Effector memory CD4-positive, alpha-beta T cell (primary cell): ENCODE data around the gene EPHA4.

Source experiments
- DNase-seq, 3 donors: peaks; one replicate each; pipeline ENCODE4 v3.0.0-alpha.2; 2020
- H3K27ac ChIP-seq: 2 replicates; pipeline ENCODE4 v1.7.0; 2013; ENCODE audit warnings: mild to moderate bottlenecking, low read length, moderate library complexity; ENCODE audit not compliant: insufficient read depth, poor library complexity, severe bottlenecking
- H3K27me3 ChIP-seq: replicated peaks from 2 replicates; pipeline ENCODE4 v1.7.0; 2013; ENCODE audit warnings: mild to moderate bottlenecking, low read length; ENCODE audit not compliant: insufficient read depth, control insufficient read depth, poor library complexity, severe bottlenecking
- H3K36me3 ChIP-seq: 2 replicates; pipeline ENCODE4 v1.7.0; 2013; ENCODE audit warnings: mild to moderate bottlenecking, low read length, moderate library complexity; ENCODE audit not compliant: control insufficient read depth, insufficient read depth
- H3K4me1 ChIP-seq: 2 replicates; pipeline ENCODE4 v1.7.0; 2013; ENCODE audit warnings: low read length, mild to moderate bottlenecking; ENCODE audit not compliant: control insufficient read depth, insufficient read depth, poor library complexity, severe bottlenecking
- H3K4me3 ChIP-seq: 2 replicates; pipeline ENCODE4 v1.7.0; 2013; ENCODE audit warnings: low read length, low read depth, mild to moderate bottlenecking; ENCODE audit not compliant: insufficient read depth, poor library complexity, severe bottlenecking
- H3K9me3 ChIP-seq: 2 replicates; pipeline ENCODE4 v1.7.0; 2013; ENCODE audit warnings: mild to moderate bottlenecking, low read length, moderate library complexity; ENCODE audit not compliant: control insufficient read depth

Gene EPHA4

GRCh38 chr2:221567231-221567760, 4.8 kb downstream of the EPHA4 start:
- Histone ChIP-seq H3K27ac (no peak overlapping the region), H3K9me3 (no peaks in the 10 kb centered on the region), H3K36me3 (peaks cover 4% of the 10 kb centered on the region), H3K27me3 (no peaks in the 10 kb centered on the region), H3K4me3 (no peak overlapping the region), H3K4me1 (peaks cover 10% of the 10 kb centered on the region)
- DNase-seq, result no peak

- H3K36me3 ChIP-seq, result peaks cover 4% of the 10 kb centered on the region
- no peaks in the 10 kb centered on the region for H3K9me3 ChIP-seq
- no peak overlapping the region for H3K4me3 ChIP-seq
- H3K27me3 ChIP-seq, result no peaks in the 10 kb centered on the region
- no peak for DNase-seq
- no peak overlapping the region for H3K27ac ChIP-seq
- H3K4me1 ChIP-seq, result peaks cover 1% of the 10 kb centered on the region
Observed at GRCh38 chr2:221563270-221563985, 8.7 kb downstream of the EPHA4 start.

- H3K27ac ChIP-seq, result no peak overlapping the region
- DNase-seq, result no peak
- H3K4me1 ChIP-seq, result peaks cover 5% of the 10 kb centered on the region
Observed at GRCh38 chr2:221562226-221562625, 9.9 kb downstream of the EPHA4 start.

GRCh38 chr2:221561770-221562169, 10.3 kb downstream of the EPHA4 start:
- Histone ChIP-seq H3K36me3 (peaks cover 4% of the 10 kb centered on the region), H3K4me3 (no peak overlapping the region)
- no peak for DNase-seq

More at GRCh38 chr2:221562226-221562625, 9.9 kb downstream of the EPHA4 start:
- Histone ChIP-seq H3K9me3 (no peaks in the 10 kb centered on the region), H3K36me3 (peaks cover 4% of the 10 kb centered on the region), H3K4me3 (no peak overlapping the region), H3K27me3 (no peaks in the 10 kb centered on the region)

GRCh38 chr2:221559991-221560390, 12.1 kb downstream of the EPHA4 start:
- no peak for DNase-seq
- H3K27me3 ChIP-seq, result no peaks in the 10 kb centered on the region
- H3K9me3 ChIP-seq, result no peaks in the 10 kb centered on the region
- peaks cover 8% of the 10 kb centered on the region for H3K4me1 ChIP-seq
- no peak overlapping the region for H3K4me3 ChIP-seq
- no peak overlapping the region for H3K27ac ChIP-seq
- peaks cover 4% of the 10 kb centered on the region for H3K36me3 ChIP-seq

More at GRCh38 chr2:221561770-221562169, 10.3 kb downstream of the EPHA4 start:
- Histone ChIP-seq H3K27me3 (no peaks in the 10 kb centered on the region), H3K9me3 (no peaks in the 10 kb centered on the region), H3K27ac (no peak overlapping the region), H3K4me1 (peaks cover 5% of the 10 kb centered on the region)

- no peaks in the 10 kb centered on the region for H3K36me3 ChIP-seq
- H3K27ac ChIP-seq, result no peak overlapping the region
- peaks cover 8% of the 10 kb centered on the region for H3K4me1 ChIP-seq
- no peaks in the 10 kb centered on the region for H3K27me3 ChIP-seq
- no peak overlapping the region for H3K4me3 ChIP-seq
- H3K9me3 ChIP-seq, result no peaks in the 10 kb centered on the region
- no peak for DNase-seq
Observed at GRCh38 chr2:221558107-221558506, 14.0 kb downstream of the EPHA4 start.

GRCh38 chr2:221555494-221555846, 16.6 kb downstream of the EPHA4 start:
- Histone ChIP-seq H3K4me1 (peaks cover 8% of the 10 kb centered on the region), H3K27me3 (no peaks in the 10 kb centered on the region), H3K4me3 (no peak overlapping the region), H3K36me3 (no peaks in the 10 kb centered on the region), H3K9me3 (no peaks in the 10 kb centered on the region), H3K27ac (no peak overlapping the region)
- DNase-seq, result no peak

- Histone ChIP-seq H3K27me3 (no peaks in the 10 kb centered on the region), H3K9me3 (no peaks in the 10 kb centered on the region), H3K36me3 (no peaks in the 10 kb centered on the region), H3K4me3 (no peak overlapping the region), H3K4me1 (peaks cover 8% of the 10 kb centered on the region), H3K27ac (no peak overlapping the region)
- no peak for DNase-seq
Observed at GRCh38 chr2:221554769-221555493, 17.2 kb downstream of the EPHA4 start.

- Histone ChIP-seq H3K4me1 (peaks cover 5% of the 10 kb centered on the region), H3K27ac (no peak overlapping the region), H3K36me3 (no peaks in the 10 kb centered on the region), H3K9me3 (no peaks in the 10 kb centered on the region), H3K4me3 (no peak overlapping the region), H3K27me3 (no peaks in the 10 kb centered on the region)
- DNase-seq, result no peak
Observed at GRCh38 chr2:221553333-221553732, 18.8 kb downstream of the EPHA4 start.

- peaks cover 3% of the 10 kb centered on the region for H3K4me1 ChIP-seq
- no peaks in the 10 kb centered on the region for H3K27me3 ChIP-seq
- no peaks in the 10 kb centered on the region for H3K9me3 ChIP-seq
- H3K36me3 ChIP-seq, result no peaks in the 10 kb centered on the region
- DNase-seq, result no peak
- no peak overlapping the region for H3K4me3 ChIP-seq
- H3K27ac ChIP-seq, result no peak overlapping the region
Observed at GRCh38 chr2:221552291-221552690, 19.8 kb downstream of the EPHA4 start.
